GM18499 (cell line): ENCODE results near the gene VSIG8.
A peak's percentile ranks its signal among the peaks of the same experiment; 100 is the strongest.

Experiments used
- ATAC-seq: cut with Tn5 transposase; IDR thresholded peaks from one replicate; pipeline ENCODE4 v1.9.1; 2021; ENCODE audit warnings: moderate number of reproducible peaks; ENCODE audit not compliant: insufficient read depth, unreplicated experiment

Gene VSIG8

GRCh38 chr1:159831412-159832141 is 30.9 kb downstream of the VSIG8 start:
- ATAC-seq, result no peak

GRCh38 chr1:159830722-159831121 is 31.7 kb downstream of the VSIG8 start:
- no peak for ATAC-seq

GRCh38 chr1:159829822-159830465 is 32.5 kb downstream of the VSIG8 start:
- no peak for ATAC-seq

- ATAC-seq, result peak; percentile 70
Measured at GRCh38 chr1:159829273-159829634, 33.2 kb downstream of the VSIG8 start.

GRCh38 chr1:159828581-159829272 is 33.7 kb downstream of the VSIG8 start:
- no peak for ATAC-seq

GRCh38 chr1:159828176-159828575 is 34.3 kb downstream of the VSIG8 start:
- no peak for ATAC-seq

GRCh38 chr1:159827549-159827948 is 34.9 kb downstream of the VSIG8 start:
- ATAC-seq, result no peak

GRCh38 chr1:159827102-159827490 is 35.4 kb downstream of the VSIG8 start:
- ATAC-seq, result no peak

- ATAC-seq, result no peak
Measured at GRCh38 chr1:159826441-159827101, 35.9 kb downstream of the VSIG8 start, which contains the start of gene SLAMF8. SLAMF8 (plus strand) TSS chr1:159826873; CDS start chr1:159826899, 26 bp downstream.

- ATAC-seq, result no peak
Measured at GRCh38 chr1:159825564-159825963, 36.9 kb downstream of the VSIG8 start.

- ATAC-seq, result no peak
Measured at GRCh38 chr1:159823406-159823805, 39.1 kb downstream of the VSIG8 start.

- ATAC-seq, result no peak
Measured at GRCh38 chr1:159821171-159821867, 41.1 kb downstream of the VSIG8 start.

- ATAC-seq, result no peak
Measured at GRCh38 chr1:159817276-159818041, 45.0 kb downstream of the VSIG8 start.

GRCh38 chr1:159815926-159816325 is 46.5 kb downstream of the VSIG8 start:
- no peak for ATAC-seq

GRCh38 chr1:159804924-159805323 is 57.5 kb downstream of the VSIG8 start:
- no peak for ATAC-seq
